ENCODE data around the gene PSD.

PSD gene

GRCh38 chr10:102424916-102425315, 6.3 kb upstream of the PSD start:
- no peak for DNase-seq (ENCODE audit: low read depth)
- H3K4me3 ChIP-seq (ENCODE audit: low read length): no peak overlapping the region
- TF ChIP-seq CTCF (IDR thresholded peaks at IDR 0.05; ENCODE audit: insufficient read depth, low read depth, low read length, missing control alignments): no peak

- TF ChIP-seq CTCF (IDR thresholded peaks at IDR 0.05; ENCODE audit: insufficient read depth, low read depth, low read length, missing control alignments): no peak
- no peak for DNase-seq (ENCODE audit: low read depth)
- no peak overlapping the region for H3K4me3 ChIP-seq (ENCODE audit: low read length)
Measured at GRCh38 chr10:102424145-102424544, 5.6 kb upstream of the PSD start.

GRCh38 chr10:102423372-102423968, 4.9 kb upstream of the PSD start:
- DNase-seq (ENCODE audit: low read depth): no peak
- no peak overlapping the region for H3K4me3 ChIP-seq (ENCODE audit: low read length)
- no peak for TF ChIP-seq CTCF (IDR thresholded peaks at IDR 0.05; ENCODE audit: insufficient read depth, low read depth, low read length, missing control alignments)

DNA sequence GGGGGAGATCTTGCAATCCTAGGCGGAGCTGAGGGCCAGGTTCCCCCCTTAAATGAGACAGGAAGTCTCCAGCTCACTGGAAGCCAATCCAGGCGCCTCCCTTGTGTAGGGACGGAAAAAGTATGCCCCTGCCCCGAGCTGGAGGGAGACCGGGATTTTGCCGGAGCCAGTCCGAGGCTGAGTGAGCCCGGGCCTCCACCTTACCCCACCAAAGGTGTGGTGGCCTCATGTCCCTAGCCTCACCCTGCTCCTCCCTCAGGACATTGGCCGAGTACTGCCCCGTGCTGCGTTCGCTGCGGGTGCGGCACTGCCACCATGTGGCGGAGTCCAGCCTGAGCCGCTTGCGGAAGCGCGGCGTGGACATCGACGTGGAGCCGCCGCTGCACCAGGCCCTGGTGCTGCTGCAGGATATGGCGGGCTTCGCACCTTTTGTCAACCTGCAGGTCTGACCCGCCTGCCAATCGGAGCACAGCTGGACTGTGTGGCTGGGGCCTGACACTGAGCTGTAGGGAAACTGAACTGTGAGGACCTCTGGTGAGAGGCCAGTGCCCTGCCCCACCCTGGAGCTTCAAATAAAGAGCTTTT, 4.1 kb upstream of the PSD start:
- H3K4me3 ChIP-seq (ENCODE audit: low read length): peak overlapping the region; percentile 89
- TF ChIP-seq CTCF (IDR thresholded peaks at IDR 0.05; ENCODE audit: insufficient read depth, low read depth, low read length, missing control alignments): peak; percentile 77
- peak; percentile 76 for DNase-seq (ENCODE audit: low read depth)

DNA sequence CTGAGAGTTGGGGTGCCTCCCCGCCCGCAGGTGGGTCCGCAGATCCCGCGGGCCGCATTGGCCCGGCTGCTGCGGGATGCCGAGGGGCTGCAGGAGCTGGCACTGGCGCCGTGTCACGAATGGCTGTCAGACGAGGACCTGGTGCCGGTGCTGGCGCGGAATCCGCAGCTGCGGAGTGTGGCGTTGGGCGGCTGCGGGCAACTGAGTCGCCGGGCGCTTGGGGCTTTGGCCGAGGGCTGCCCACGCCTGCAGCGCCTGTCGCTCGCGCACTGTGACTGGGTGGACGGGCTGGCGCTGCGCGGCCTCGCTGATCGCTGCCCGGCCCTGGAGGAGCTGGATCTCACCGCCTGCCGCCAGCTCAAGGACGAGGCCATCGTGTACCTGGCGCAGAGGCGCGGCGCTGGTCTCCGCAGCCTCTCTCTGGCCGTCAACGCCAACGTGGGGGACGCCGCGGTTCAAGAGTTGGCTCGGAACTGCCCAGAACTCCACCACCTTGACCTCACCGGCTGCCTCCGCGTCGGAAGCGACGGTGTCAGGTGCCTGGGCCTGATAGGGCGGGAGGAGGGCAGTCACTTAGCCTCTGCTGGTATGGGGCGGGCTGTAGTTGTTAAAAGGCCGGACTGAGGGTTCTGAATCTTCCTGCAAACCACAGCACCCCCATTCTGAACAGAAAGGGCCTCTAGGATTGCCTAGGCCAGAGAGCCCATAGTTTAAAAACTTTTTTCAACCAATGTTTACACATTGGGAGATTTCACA, 3.4 kb upstream of the PSD start:
- H3K4me3 ChIP-seq (ENCODE audit: low read length): peak overlapping the region; percentile 89
- no peak for TF ChIP-seq CTCF (IDR thresholded peaks at IDR 0.05; ENCODE audit: insufficient read depth, low read depth, low read length, missing control alignments)
- peak; percentile 49 for DNase-seq (ENCODE audit: low read depth)

DNA sequence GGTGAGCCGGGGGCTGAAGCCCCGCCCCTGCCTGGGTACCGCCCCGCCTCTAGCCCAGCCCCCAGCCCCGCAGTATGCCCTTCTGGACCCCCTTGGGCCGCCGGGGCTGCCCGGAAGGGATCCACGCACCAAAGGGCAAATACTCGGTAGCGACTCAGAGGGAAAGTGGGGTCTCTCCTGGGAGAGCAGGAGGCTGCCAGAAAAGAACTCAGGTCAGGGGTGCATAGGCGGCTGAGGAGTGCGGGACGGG, 2.8 kb upstream of the PSD start:
- DNase-seq (ENCODE audit: low read depth): no peak
- H3K4me3 ChIP-seq (ENCODE audit: low read length): peak overlapping the region; percentile 89
- TF ChIP-seq CTCF (IDR thresholded peaks at IDR 0.05; ENCODE audit: insufficient read depth, low read depth, low read length, missing control alignments): no peak

Measured in epithelial cell of esophagus (primary cell).